NCI-H526 (cell line): ENCODE data around the gene CNPY1.

ENCODE experiments used
- DNase-seq, 2 experiments: peaks; one replicate each; lab custom pipeline; 2025; lab: John Stamatoyannopoulos, UW

CNPY1 gene

GRCh38 chr7:155512246-155512887 lies 34.0 kb downstream of the CNPY1 start:
- no peak for DNase-seq

DNA sequence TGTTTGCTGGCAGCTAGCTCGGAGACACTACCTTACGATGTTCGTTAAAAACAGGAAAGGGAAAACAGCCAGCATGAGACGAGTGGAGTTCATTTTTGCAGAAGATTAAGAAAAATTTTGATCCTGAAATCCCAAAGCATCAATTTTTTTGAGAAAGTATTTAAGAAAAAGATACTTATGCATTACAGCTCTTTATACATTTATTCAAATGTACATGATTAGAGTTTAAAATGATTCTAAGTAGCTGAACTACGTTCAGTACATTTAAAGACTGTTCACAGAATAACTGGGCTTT lies 34.7 kb downstream of the CNPY1 start:
- DNase-seq: no peak

GRCh38 chr7:155510975-155511701 lies 35.2 kb downstream of the CNPY1 start:
- no peak for DNase-seq

- DNase-seq: no peak
Measured at GRCh38 chr7:155509725-155510551, 36.4 kb downstream of the CNPY1 start.

GRCh38 chr7:155509359-155509724 lies 37.0 kb downstream of the CNPY1 start:
- DNase-seq: no peak

GRCh38 chr7:155508376-155509358 lies 37.7 kb downstream of the CNPY1 start:
- no peak for DNase-seq

DNA sequence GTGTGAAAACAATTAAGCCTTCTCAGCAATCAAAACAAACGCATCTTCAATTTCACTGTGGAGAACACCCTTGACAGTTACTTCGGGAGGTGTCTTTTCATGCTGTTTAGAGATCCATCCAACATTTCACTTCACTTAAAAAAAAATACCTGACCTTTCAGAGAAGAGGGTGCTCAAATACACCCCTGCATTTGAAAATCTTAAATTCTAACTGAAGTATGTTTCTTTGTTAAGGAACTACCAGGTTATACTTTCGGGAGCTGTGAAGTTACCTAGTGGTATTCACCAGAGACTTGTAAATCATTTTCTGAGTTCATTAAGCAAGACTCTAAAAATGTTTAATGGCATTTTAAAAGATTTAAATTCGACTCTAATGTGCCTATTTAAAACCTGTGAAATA lies 38.8 kb downstream of the CNPY1 start:
- no peak for DNase-seq

DNA sequence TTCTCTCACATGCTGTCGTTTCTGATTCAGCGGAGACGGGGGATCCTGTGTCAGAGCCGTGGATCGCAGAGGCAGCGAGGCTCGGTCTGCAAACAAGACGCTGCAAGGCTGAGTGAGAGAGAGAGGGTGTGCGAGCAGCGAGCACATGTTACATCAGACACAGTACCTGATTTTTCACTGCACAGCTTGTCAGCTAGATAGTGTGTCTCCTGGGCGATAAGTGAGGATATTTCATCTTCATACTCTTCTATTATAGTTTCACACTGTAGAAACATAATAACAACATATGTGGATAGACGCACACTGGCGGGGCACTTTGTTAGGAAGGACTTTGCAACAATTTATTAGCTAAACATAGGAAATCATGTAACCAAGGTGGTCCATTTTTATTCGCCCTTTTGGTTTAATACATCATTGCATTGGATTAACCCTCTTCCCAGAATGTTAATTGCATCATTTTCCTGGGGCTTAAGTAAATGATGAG lies 39.5 kb downstream of the CNPY1 start:
- peak; percentile 24 to 72 for DNase-seq

GRCh38 chr7:155505422-155505793 lies 41.0 kb downstream of the CNPY1 start:
- DNase-seq: no peak

- DNase-seq: no peak
Measured at GRCh38 chr7:155497149-155497901, 49.0 kb downstream of the CNPY1 start.

DNA sequence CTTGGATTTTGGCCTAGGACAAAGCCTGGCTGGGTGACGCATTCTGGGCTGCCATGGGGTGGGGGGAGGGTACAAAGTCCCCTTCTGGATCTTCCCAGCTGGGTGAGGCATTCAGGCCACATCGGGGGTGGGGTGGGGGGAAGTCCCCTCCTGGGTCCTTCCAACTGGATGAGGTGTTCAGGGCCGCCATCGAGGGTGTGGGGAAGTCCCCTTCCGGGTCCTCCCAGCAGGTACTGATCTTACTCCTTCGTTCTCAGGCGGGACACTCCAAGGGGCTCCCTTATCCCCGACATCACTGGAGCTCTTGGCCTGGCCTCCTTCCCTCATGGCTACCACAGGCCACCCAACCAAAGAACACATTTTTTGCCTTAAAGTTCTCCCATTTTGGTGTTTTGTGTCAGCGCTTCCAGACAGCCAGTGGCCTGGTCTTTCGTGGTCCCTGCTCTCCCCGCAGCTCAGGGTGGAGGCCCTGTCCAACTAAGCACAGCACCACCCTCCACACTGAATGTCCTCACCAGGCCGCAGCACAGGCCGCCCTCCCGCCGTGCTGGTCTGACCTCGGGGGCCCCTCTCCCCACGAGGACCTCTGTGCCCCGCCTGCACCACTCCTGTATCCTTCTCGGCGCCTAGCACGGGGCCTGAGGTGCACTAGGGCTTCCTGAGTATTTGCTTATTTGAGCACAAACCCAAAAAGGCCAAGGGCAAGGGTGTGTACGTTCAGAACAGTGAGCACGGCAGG lies 49.9 kb downstream of the CNPY1 start:
- DNase-seq: no peak

DNA sequence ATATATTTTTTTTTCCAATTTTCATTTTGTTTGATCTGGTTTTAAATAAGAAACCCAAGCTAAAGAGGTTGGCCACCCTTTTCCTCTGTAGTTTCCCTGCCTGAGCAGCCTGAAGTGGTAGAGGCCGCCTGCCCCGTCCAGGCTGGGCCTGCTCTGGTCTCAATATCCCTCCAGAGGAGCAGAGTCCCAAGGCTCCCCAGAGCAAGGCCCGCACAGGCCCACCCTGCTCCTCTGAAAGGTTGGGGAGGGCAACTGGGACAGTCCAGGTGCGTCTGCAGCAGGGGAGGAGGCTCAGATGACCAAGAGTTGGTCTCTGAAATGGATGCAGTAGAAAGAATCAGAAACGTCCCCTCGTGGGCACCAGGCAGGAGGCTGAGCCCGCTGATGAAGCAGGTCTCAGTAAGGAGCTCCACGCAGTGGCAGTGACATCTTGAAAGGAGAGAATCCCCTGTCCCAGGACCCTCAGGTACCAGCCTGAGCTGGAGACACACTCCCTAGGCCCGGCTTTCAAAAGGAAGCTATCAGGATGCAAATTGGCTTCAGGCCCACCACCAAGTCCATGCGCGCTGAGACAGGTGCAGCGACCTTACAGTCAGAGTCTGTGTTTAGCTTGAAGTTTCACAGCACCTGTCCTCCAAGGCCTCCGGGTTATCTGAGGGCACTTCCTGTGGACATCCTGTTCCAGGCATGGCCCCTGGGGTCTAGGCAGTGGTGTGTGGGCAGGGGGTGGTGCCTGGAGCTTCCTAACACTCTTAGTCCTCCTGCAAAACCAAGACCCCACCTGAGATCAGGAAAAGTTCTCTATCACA lies 50.7 kb downstream of the CNPY1 start:
- peak; percentile 69 to 88 for DNase-seq

GRCh38 chr7:155494551-155494950 lies 51.8 kb downstream of the CNPY1 start:
- no peak for DNase-seq

- DNase-seq: no peak
Measured at GRCh38 chr7:155493744-155494538, 52.4 kb downstream of the CNPY1 start.

DNA sequence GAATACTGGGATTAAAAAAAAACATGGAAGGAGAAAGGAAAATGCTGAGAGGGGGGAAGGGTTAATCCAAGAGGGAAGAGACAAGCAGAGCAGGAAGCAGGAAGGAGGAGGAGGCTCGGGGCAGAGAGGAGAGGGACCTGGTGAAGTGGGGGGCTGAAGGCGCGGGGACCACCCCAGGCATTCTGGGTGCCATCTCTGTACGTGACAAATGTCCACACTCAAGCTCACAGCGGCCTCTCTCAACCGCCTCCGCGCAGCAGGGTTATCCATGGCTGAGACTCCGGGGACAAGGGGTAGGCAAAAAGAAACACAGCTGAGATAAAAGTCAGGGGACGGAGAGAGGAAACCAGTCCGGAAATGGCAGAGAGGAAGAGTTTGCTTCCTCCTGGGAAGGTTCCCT lies 54.5 kb downstream of the CNPY1 start:
- DNase-seq: no peak

- DNase-seq: peak; percentile 7 to 77
Measured at GRCh38 chr7:155490697-155491628, 55.4 kb downstream of the CNPY1 start.

GRCh38 chr7:155489862-155490696 lies 56.3 kb downstream of the CNPY1 start:
- peak in 1 of 2 experiments; percentile 71 for DNase-seq
